Measurements from ENCODE around the gene ACKR2.

ACKR2 gene

DNA sequence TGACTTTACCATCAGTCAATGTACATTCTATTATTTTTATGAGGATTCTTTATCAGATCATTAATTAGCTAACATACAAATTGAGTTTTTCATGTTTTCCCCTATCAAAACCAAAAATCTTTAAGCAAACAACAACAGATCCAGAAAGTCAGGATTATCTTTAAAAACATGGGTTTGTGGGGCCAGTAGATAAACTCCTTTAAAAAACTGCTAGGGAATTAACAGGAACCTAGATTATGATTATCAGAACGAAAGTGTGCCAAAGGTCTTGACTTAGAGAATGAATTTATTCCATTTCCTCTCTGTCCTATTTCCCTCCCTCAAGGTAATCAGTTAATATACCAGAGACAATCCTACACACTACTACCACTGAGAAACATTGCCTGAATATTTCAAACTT, 23.0 kb upstream of the ACKR2 start:
- Histone ChIP-seq H3K9me2 (replicated peaks; ENCODE audit: low read depth, low read length) (no peaks in the 10 kb centered on the region), H4K20me1 (ENCODE audit: insufficient read depth, low read length, poor library complexity, severe bottlenecking) (no peaks in the 10 kb centered on the region), H3K4me2 (ENCODE audit: low read depth, low read length, poor library complexity, severe bottlenecking) (no peak overlapping the region), H3K79me2 (ENCODE audit: insufficient read depth, low read length) (peaks cover 6% of the 10 kb centered on the region; the same call in 1 of the 2 replicates), H3K27me3 (ENCODE audit: insufficient read depth, low read length, poor library complexity, severe bottlenecking) (no peaks in the 10 kb centered on the region), H3K36me3 (ENCODE audit: insufficient read depth, low read length) (peaks cover 20% of the 10 kb centered on the region; the same call in 1 of the 2 replicates), H3K9ac (ENCODE audit: low read depth, low read length, poor library complexity, severe bottlenecking) (no peak overlapping the region), H2AFZ (ENCODE audit: low read length) (no peak overlapping the region), H3F3A (ENCODE audit: low read depth) (no peaks in the 10 kb centered on the region), H3K4me3 (ENCODE audit: low read length, poor library complexity, severe bottlenecking) (no peak overlapping the region), H3K4me1 (ENCODE audit: insufficient read depth, low read length, poor library complexity, severe bottlenecking) (no peaks in the 10 kb centered on the region), H3K9me3 (ENCODE audit: insufficient read depth, low read depth, low read length) (no peaks in the 10 kb centered on the region)
- no peak for TF ChIP-seq EZH2phosphoT487 (IDR thresholded peaks at IDR 0.05; ENCODE audit: borderline replicate concordance)
- TF ChIP-seq, protein P1, sequence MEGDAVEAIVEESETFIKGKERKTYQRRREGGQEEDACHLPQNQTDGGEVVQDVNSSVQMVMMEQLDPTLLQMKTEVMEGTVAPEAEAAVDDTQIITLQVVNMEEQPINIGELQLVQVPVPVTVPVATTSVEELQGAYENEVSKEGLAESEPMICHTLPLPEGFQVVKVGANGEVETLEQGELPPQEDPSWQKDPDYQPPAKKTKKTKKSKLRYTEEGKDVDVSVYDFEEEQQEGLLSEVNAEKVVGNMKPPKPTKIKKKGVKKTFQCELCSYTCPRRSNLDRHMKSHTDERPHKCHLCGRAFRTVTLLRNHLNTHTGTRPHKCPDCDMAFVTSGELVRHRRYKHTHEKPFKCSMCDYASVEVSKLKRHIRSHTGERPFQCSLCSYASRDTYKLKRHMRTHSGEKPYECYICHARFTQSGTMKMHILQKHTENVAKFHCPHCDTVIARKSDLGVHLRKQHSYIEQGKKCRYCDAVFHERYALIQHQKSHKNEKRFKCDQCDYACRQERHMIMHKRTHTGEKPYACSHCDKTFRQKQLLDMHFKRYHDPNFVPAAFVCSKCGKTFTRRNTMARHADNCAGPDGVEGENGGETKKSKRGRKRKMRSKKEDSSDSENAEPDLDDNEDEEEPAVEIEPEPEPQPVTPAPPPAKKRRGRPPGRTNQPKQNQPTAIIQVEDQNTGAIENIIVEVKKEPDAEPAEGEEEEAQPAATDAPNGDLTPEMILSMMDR (conservative IDR thresholded peaks at IDR 0.05; ENCODE audit: low read length): no peak

DNA sequence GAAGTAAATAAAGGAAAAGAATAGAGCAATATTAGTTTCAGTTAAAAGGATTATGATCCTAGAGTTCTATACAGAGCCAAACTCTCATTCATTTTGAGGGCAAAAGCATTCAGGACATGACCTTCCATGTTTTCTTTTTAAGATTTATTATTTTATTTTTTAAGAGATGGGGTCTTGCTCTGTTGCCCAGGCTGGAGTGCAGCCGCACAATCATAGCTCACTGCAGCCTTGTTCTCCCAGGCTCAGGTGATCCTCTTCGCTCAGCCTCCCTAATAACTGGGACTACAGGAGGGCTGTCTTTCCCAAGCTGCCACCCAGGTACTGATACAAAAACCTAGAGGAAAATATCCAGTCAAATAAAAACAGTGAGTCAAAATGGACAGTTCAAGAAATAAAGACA, 22.6 kb upstream of the ACKR2 start:
- no peak overlapping the region for H3K4me3 ChIP-seq (ENCODE audit: low read length, poor library complexity, severe bottlenecking)
- no peaks in the 10 kb centered on the region for H3K4me1 ChIP-seq (ENCODE audit: insufficient read depth, low read length, poor library complexity, severe bottlenecking)
- TF ChIP-seq EZH2phosphoT487 (IDR thresholded peaks at IDR 0.05; ENCODE audit: borderline replicate concordance): no peak
- TF ChIP-seq, protein P1 (conservative IDR thresholded peaks at IDR 0.05; ENCODE audit: low read length): no peak
- H3K9me3 ChIP-seq (ENCODE audit: insufficient read depth, low read depth, low read length): no peaks in the 10 kb centered on the region
- no peaks in the 10 kb centered on the region for H3K27me3 ChIP-seq (ENCODE audit: insufficient read depth, low read length, poor library complexity, severe bottlenecking)
- no peak overlapping the region for H3K9ac ChIP-seq (ENCODE audit: low read depth, low read length, poor library complexity, severe bottlenecking)
- H3K4me2 ChIP-seq (ENCODE audit: low read depth, low read length, poor library complexity, severe bottlenecking): no peak overlapping the region
- peaks cover 6% of the 10 kb centered on the region; the same call in 1 of the 2 replicates for H3K79me2 ChIP-seq (ENCODE audit: insufficient read depth, low read length)
- no peak overlapping the region for H2AFZ ChIP-seq (ENCODE audit: low read length)
- peaks cover 20% of the 10 kb centered on the region; the same call in 1 of the 2 replicates for H3K36me3 ChIP-seq (ENCODE audit: insufficient read depth, low read length)
- H3K9me2 ChIP-seq (replicated peaks; ENCODE audit: low read depth, low read length): no peaks in the 10 kb centered on the region
- no peaks in the 10 kb centered on the region for H4K20me1 ChIP-seq (ENCODE audit: insufficient read depth, low read length, poor library complexity, severe bottlenecking)
- no peaks in the 10 kb centered on the region for H3F3A ChIP-seq (ENCODE audit: low read depth)

DNA sequence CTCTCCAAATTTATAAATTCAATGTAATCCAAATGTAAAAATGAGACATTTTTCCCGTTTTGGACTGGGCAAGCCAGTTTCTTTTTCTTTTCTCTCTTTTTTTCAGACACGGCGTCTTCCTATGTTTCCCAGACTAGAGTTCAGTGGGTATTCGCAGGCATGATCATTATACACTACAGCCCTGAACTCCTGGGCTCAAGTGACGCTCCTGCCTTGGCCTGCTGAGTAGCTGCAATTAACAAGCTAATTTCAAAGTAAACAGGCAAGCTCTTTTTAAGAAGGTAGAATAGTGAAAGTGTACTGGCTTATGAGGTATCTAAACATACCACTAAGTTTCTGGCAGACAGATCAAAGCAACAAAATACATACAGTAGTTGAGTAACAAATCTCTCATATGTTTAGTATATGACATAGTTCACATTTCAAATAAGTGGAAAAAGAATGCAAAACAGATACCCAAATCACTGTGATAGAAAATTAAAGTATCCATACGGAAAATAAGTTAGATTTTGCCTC, 18.5 kb upstream of the ACKR2 start:
- Histone ChIP-seq H3F3A (ENCODE audit: low read depth) (no peaks in the 10 kb centered on the region), H3K4me2 (ENCODE audit: low read depth, low read length, poor library complexity, severe bottlenecking) (peak overlapping the region; percentile 3), H3K79me2 (ENCODE audit: insufficient read depth, low read length) (peaks cover 18% of the 10 kb centered on the region), H3K9ac (ENCODE audit: low read depth, low read length, poor library complexity, severe bottlenecking) (no peak overlapping the region), H3K9me2 (replicated peaks; ENCODE audit: low read depth, low read length) (no peaks in the 10 kb centered on the region), H3K9me3 (ENCODE audit: insufficient read depth, low read depth, low read length) (no peaks in the 10 kb centered on the region), H3K4me1 (ENCODE audit: insufficient read depth, low read length, poor library complexity, severe bottlenecking) (no peaks in the 10 kb centered on the region), H4K20me1 (ENCODE audit: insufficient read depth, low read length, poor library complexity, severe bottlenecking) (peaks cover 3% of the 10 kb centered on the region), H3K4me3 (ENCODE audit: low read length, poor library complexity, severe bottlenecking) (no peak overlapping the region), H3K27me3 (ENCODE audit: insufficient read depth, low read length, poor library complexity, severe bottlenecking) (no peaks in the 10 kb centered on the region), H2AFZ (ENCODE audit: low read length) (no peak overlapping the region), H3K36me3 (ENCODE audit: insufficient read depth, low read length) (peaks cover 20% of the 10 kb centered on the region; the same call in 1 of the 2 replicates)
- TF ChIP-seq EZH2phosphoT487 (IDR thresholded peaks at IDR 0.05; ENCODE audit: borderline replicate concordance): no peak
- TF ChIP-seq, protein P1 (conservative IDR thresholded peaks at IDR 0.05; ENCODE audit: low read length): no peak
